Measurements from ENCODE around the gene MCTP1.

Gene MCTP1

DNA sequence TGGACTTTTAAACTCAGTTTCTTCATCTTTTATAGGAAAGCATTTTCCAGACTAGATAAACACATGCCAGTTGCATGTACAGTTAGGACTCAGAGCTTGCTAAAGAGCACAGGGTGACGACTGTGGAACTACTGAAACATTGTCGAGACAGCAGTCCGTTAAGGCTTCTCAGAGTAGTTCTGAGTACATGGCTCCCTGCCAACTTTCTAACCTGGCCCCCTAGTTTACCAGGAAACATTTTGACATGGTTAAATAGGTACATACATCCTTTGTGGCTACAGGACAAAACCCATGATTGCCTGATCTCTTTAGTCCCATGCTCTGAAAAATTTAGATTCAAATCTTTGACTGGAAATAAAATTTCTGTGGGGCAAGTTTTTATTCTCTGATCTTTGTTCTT, 536.7 kb downstream of the MCTP1 start:
- TF ChIP-seq, protein P1, sequence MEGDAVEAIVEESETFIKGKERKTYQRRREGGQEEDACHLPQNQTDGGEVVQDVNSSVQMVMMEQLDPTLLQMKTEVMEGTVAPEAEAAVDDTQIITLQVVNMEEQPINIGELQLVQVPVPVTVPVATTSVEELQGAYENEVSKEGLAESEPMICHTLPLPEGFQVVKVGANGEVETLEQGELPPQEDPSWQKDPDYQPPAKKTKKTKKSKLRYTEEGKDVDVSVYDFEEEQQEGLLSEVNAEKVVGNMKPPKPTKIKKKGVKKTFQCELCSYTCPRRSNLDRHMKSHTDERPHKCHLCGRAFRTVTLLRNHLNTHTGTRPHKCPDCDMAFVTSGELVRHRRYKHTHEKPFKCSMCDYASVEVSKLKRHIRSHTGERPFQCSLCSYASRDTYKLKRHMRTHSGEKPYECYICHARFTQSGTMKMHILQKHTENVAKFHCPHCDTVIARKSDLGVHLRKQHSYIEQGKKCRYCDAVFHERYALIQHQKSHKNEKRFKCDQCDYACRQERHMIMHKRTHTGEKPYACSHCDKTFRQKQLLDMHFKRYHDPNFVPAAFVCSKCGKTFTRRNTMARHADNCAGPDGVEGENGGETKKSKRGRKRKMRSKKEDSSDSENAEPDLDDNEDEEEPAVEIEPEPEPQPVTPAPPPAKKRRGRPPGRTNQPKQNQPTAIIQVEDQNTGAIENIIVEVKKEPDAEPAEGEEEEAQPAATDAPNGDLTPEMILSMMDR (IDR thresholded peaks at IDR 0.05; ENCODE audit: poor library complexity, severe bottlenecking): no peak
- Histone ChIP-seq H3K27ac (ENCODE audit: poor library complexity, severe bottlenecking) (no peak overlapping the region), H3K4me3 (ENCODE audit: severe bottlenecking) (no peak overlapping the region), H3K36me3 (ENCODE audit: low read depth) (no peaks in the 10 kb centered on the region), H3K4me1 (ENCODE audit: insufficient read depth, poor library complexity, severe bottlenecking) (peaks cover 7% of the 10 kb centered on the region), H3K27me3 (ENCODE audit: insufficient read depth, poor library complexity, severe bottlenecking) (no peaks in the 10 kb centered on the region), H3K9me3 (ENCODE audit: severe bottlenecking) (no peaks in the 10 kb centered on the region)
- ATAC-seq (ENCODE audit: low read depth): no peak
- no peak for DNase-seq (ENCODE audit: low spot score)

DNA sequence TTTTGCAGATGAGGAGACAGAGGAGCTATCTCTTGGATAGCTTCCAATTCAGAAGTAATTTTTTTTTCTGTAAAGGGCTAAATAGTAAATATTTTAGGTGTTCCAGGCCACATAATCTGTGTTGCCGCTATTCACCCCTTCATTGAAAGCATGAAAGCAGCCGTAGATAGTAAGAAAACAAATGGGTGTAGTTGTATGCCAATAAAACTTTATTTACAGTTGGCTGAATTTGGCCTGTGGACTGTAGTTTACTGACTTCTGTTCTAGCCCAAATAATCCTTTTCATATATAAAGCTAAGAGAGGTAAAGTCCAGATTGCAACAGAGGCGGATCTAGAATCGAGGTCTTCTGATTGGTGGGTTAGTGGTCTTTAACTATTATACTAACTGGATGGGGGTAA, 537.5 kb downstream of the MCTP1 start:
- Histone ChIP-seq H3K4me1 (ENCODE audit: insufficient read depth, poor library complexity, severe bottlenecking) (peaks cover 7% of the 10 kb centered on the region), H3K36me3 (ENCODE audit: low read depth) (no peaks in the 10 kb centered on the region), H3K27me3 (ENCODE audit: insufficient read depth, poor library complexity, severe bottlenecking) (no peaks in the 10 kb centered on the region), H3K27ac (ENCODE audit: poor library complexity, severe bottlenecking) (no peak overlapping the region), H3K9me3 (ENCODE audit: severe bottlenecking) (no peaks in the 10 kb centered on the region), H3K4me3 (ENCODE audit: severe bottlenecking) (no peak overlapping the region)
- TF ChIP-seq, protein P1 (IDR thresholded peaks at IDR 0.05; ENCODE audit: poor library complexity, severe bottlenecking): no peak
- DNase-seq (ENCODE audit: low spot score) (no peak), ATAC-seq (ENCODE audit: low read depth) (no peak)

DNA sequence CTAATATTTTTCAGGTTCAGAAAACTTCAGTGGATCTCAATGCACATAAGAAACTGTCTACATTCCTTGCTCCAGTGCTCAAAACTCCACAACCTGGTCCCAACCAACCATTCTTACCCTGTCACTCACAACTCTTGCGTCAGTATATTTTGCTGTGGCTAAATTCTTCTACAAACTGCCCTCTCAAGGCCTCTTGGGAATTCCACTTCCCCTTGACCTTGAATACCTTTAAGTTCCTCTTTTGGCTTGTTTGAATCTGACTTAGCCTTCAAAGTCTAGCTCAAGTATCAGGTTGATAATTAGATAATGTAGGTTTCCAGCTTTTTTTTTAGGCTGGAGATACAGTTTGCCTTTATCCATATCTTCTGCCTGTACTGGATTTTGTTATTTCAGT, 538.2 kb downstream of the MCTP1 start:
- ATAC-seq (ENCODE audit: low read depth): no peak
- no peak overlapping the region for H3K4me3 ChIP-seq (ENCODE audit: severe bottlenecking)
- H3K27me3 ChIP-seq (ENCODE audit: insufficient read depth, poor library complexity, severe bottlenecking): no peaks in the 10 kb centered on the region
- H3K4me1 ChIP-seq (ENCODE audit: insufficient read depth, poor library complexity, severe bottlenecking): peaks cover 7% of the 10 kb centered on the region
- H3K27ac ChIP-seq (ENCODE audit: poor library complexity, severe bottlenecking): no peak overlapping the region
- no peak for DNase-seq (ENCODE audit: low spot score)
- H3K9me3 ChIP-seq (ENCODE audit: severe bottlenecking): no peaks in the 10 kb centered on the region
- no peaks in the 10 kb centered on the region for H3K36me3 ChIP-seq (ENCODE audit: low read depth)
- TF ChIP-seq, protein P1 (IDR thresholded peaks at IDR 0.05; ENCODE audit: poor library complexity, severe bottlenecking): no peak

DNA sequence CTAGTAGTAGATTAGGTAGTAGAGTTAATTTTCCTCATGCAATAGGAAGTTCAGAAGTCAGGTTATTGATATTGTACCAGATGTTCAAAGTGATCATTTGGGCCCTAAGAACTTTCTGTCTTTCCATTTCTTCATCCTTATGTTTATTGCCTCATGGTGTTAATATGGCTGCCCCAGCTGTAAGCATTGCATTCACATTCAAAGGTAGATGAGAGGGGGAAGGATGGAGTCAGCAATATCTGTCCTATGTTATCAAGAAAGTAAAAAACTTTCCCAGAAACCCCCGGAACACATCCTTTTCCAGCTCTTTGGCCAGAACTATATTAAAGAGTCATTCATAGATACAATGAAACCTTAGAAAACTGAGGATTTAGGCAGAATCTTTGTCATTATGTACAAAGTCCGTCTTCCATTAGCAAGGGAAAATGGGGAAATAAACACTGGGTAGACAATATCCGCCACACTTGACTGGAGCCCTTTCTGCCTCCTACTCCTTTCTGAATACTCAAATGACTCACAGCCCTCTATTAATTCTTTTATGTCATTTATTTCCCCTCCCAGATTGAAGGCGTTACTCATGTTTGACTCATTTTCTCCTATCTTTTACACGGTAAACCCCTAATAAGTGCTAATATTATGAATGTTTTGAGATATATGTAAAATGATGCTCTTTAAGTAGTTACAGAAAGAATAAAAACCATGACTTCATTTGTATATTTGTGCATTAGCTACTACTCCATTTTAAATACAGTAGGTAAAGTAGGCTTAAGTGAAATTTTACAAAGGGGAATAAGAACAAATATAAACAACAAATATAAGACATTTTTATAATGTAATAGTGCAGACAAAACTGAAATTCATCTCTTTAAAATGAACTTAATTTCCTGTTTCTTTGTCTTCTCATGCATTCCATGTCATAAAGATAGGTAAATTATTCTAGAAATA, 538.8 kb downstream of the MCTP1 start:
- Histone ChIP-seq H3K27ac (ENCODE audit: poor library complexity, severe bottlenecking) (no peak overlapping the region), H3K4me3 (ENCODE audit: severe bottlenecking) (no peak overlapping the region), H3K36me3 (ENCODE audit: low read depth) (no peaks in the 10 kb centered on the region), H3K9me3 (ENCODE audit: severe bottlenecking) (no peaks in the 10 kb centered on the region), H3K27me3 (ENCODE audit: insufficient read depth, poor library complexity, severe bottlenecking) (no peaks in the 10 kb centered on the region), H3K4me1 (ENCODE audit: insufficient read depth, poor library complexity, severe bottlenecking) (peaks cover 7% of the 10 kb centered on the region)
- TF ChIP-seq, protein P1 (IDR thresholded peaks at IDR 0.05; ENCODE audit: poor library complexity, severe bottlenecking): no peak
- DNase-seq (ENCODE audit: low spot score) (no peak), ATAC-seq (ENCODE audit: low read depth) (peak; percentile 83)

DNA sequence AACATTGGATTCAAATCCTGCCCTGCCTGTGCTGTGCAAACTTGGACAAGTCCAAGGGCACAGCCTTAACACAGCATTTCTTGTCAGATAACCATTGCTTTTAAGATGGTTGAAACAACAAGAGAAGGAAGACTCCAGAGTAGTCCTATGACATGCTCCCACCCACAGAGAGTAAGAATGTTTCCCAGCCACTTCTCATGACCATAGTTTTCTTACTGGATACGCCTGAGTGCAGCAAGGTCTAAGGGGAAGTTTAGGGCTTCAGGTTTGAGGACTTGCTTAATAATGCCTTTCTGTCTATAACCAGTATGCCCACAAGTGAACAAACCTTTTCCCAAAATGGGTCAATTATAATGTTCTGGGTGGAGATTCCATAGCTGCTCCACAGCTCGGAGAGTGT, 540.0 kb downstream of the MCTP1 start:
- no peaks in the 10 kb centered on the region for H3K27me3 ChIP-seq (ENCODE audit: insufficient read depth, poor library complexity, severe bottlenecking)
- TF ChIP-seq, protein P1 (IDR thresholded peaks at IDR 0.05; ENCODE audit: poor library complexity, severe bottlenecking): no peak
- no peak for ATAC-seq (ENCODE audit: low read depth)

More for the DNA sequence above, 540.0 kb downstream of the MCTP1 start:
- no peak for DNase-seq (ENCODE audit: low spot score)
- no peak overlapping the region for H3K27ac ChIP-seq (ENCODE audit: poor library complexity, severe bottlenecking)
- no peak overlapping the region for H3K4me3 ChIP-seq (ENCODE audit: severe bottlenecking)
- no peaks in the 10 kb centered on the region for H3K9me3 ChIP-seq (ENCODE audit: severe bottlenecking)
- H3K4me1 ChIP-seq (ENCODE audit: insufficient read depth, poor library complexity, severe bottlenecking): peaks cover 7% of the 10 kb centered on the region
- no peaks in the 10 kb centered on the region for H3K36me3 ChIP-seq (ENCODE audit: low read depth)

All from RWPE2 (cell line).